ENCODE measurements around the gene LNPEP. TPM values are rescaled to one million over a fixed set of nuclear protein-coding genes. Genes with fewer than 3 reads are reported as not detected.

Gene LNPEP
- total and polyA plus RNA-seq, 4 donors, result 4.6 to 78.9 (median 19.0) TPM

GRCh38 chr5:96941140-96941539 is 5.3 kb downstream of the LNPEP start:
- Histone ChIP-seq H3K9me3 (ENCODE audit: control insufficient read depth in 4 of 4, insufficient read depth in 3 of 4, low read length in 3 of 4) (no peaks in the 10 kb centered on the region), H3K27ac (ENCODE audit: low read depth in 1 of 2, low read length in 1 of 2) (no peak overlapping the region), H3K36me3 (ENCODE audit: control insufficient read depth in 4 of 4, insufficient read depth in 4 of 4, low read length in 4 of 4) (peaks cover 0 to 1% (median 0%) of the 10 kb centered on the region in 4 donors), H3K4me1 (ENCODE audit: control insufficient read depth in 5 of 5, insufficient read depth in 5 of 5, low read length in 5 of 5) (peaks cover 0 to 25% (median 6%) of the 10 kb centered on the region in 5 donors), H3K4me3 (no peak overlapping the region), H3K27me3 (ENCODE audit: control insufficient read depth in 3 of 3, insufficient read depth in 3 of 3, low read length in 2 of 3) (no peaks in the 10 kb centered on the region), H3K9ac (ENCODE audit: insufficient read depth in 1 of 2, low read length in 2 of 2) (no peak overlapping the region)
- ATAC-seq (ENCODE audit: insufficient read depth, low FRiP score) (no peak), DNase-seq (no peak)
- 70 to 93% methylated on average over 4 of the region's 4 CpGs for WGBS, 2 donors
- TF ChIP-seq CTCF (IDR thresholded peaks at IDR 0.05; ENCODE audit: control extremely low read depth, extremely low read depth), result no peak

GRCh38 chr5:96942078-96942477 is 6.2 kb downstream of the LNPEP start:
- DNase-seq (no peak), ATAC-seq (ENCODE audit: insufficient read depth, low FRiP score) (no peak)
- Histone ChIP-seq H3K9me3 (ENCODE audit: control insufficient read depth in 4 of 4, insufficient read depth in 3 of 4, low read length in 3 of 4) (no peaks in the 10 kb centered on the region), H3K4me3 (no peak overlapping the region), H3K4me1 (ENCODE audit: control insufficient read depth in 5 of 5, insufficient read depth in 5 of 5, low read length in 5 of 5) (peaks cover 0 to 28% (median 5%) of the 10 kb centered on the region in 5 donors), H3K9ac (ENCODE audit: insufficient read depth in 1 of 2, low read length in 2 of 2) (no peak overlapping the region), H3K27me3 (ENCODE audit: control insufficient read depth in 3 of 3, insufficient read depth in 3 of 3, low read length in 2 of 3) (no peaks in the 10 kb centered on the region), H3K27ac (ENCODE audit: low read depth in 1 of 2, low read length in 1 of 2) (no peak overlapping the region), H3K36me3 (ENCODE audit: control insufficient read depth in 4 of 4, insufficient read depth in 4 of 4, low read length in 4 of 4) (peaks cover 0 to 1% (median 0%) of the 10 kb centered on the region in 4 donors)
- no peak for TF ChIP-seq CTCF (IDR thresholded peaks at IDR 0.05; ENCODE audit: control extremely low read depth, extremely low read depth)
- 94 to 96% methylated on average over 9 of the region's 9 CpGs for WGBS, 2 donors

GRCh38 chr5:96942911-96943310 is 7.0 kb downstream of the LNPEP start:
- Histone ChIP-seq H3K27ac (ENCODE audit: low read depth in 1 of 2, low read length in 1 of 2) (no peak overlapping the region), H3K36me3 (ENCODE audit: control insufficient read depth in 4 of 4, insufficient read depth in 4 of 4, low read length in 4 of 4) (peaks cover 0 to 1% (median 0%) of the 10 kb centered on the region in 4 donors), H3K9me3 (ENCODE audit: control insufficient read depth in 4 of 4, insufficient read depth in 3 of 4, low read length in 3 of 4) (no peaks in the 10 kb centered on the region), H3K9ac (ENCODE audit: insufficient read depth in 1 of 2, low read length in 2 of 2) (no peak overlapping the region), H3K27me3 (ENCODE audit: control insufficient read depth in 3 of 3, insufficient read depth in 3 of 3, low read length in 2 of 3) (no peaks in the 10 kb centered on the region), H3K4me3 (no peak overlapping the region), H3K4me1 (ENCODE audit: control insufficient read depth in 5 of 5, insufficient read depth in 5 of 5, low read length in 5 of 5) (peaks cover 0 to 19% (median 5%) of the 10 kb centered on the region in 5 donors)
- no peak for TF ChIP-seq CTCF (IDR thresholded peaks at IDR 0.05; ENCODE audit: control extremely low read depth, extremely low read depth)
- ATAC-seq (ENCODE audit: insufficient read depth, low FRiP score) (no peak), DNase-seq (no peak)
- 94 to 97% methylated on average over 1 of the region's 1 CpG for WGBS, 2 donors

GRCh38 chr5:96943799-96944198 is 7.9 kb downstream of the LNPEP start:
- WGBS, 2 donors, result 91 to 92% methylated on average over 1 of the region's 1 CpG
- Histone ChIP-seq H3K27ac (ENCODE audit: low read depth in 1 of 2, low read length in 1 of 2) (no peak overlapping the region), H3K4me3 (no peak overlapping the region), H3K4me1 (ENCODE audit: control insufficient read depth in 5 of 5, insufficient read depth in 5 of 5, low read length in 5 of 5) (peaks cover 0 to 19% (median 3%) of the 10 kb centered on the region in 5 donors), H3K9ac (ENCODE audit: insufficient read depth in 1 of 2, low read length in 2 of 2) (no peak overlapping the region), H3K27me3 (ENCODE audit: control insufficient read depth in 3 of 3, insufficient read depth in 3 of 3, low read length in 2 of 3) (no peaks in the 10 kb centered on the region), H3K9me3 (ENCODE audit: control insufficient read depth in 4 of 4, insufficient read depth in 3 of 4, low read length in 3 of 4) (no peaks in the 10 kb centered on the region), H3K36me3 (ENCODE audit: control insufficient read depth in 4 of 4, insufficient read depth in 4 of 4, low read length in 4 of 4) (peaks cover 0 to 1% (median 0%) of the 10 kb centered on the region in 4 donors)
- no peak for TF ChIP-seq CTCF (IDR thresholded peaks at IDR 0.05; ENCODE audit: control extremely low read depth, extremely low read depth)
- DNase-seq (no peak), ATAC-seq (ENCODE audit: insufficient read depth, low FRiP score) (no peak)

Data from lung (tissue), 12 donors.